Keratinocyte (primary cell): Measurements from ENCODE around the gene HINT1.

Experiments used
- CTCF ChIP-seq, 3 experiments: IDR thresholded peaks in 1 of 3; conservative IDR thresholded peaks in 1 of 3; optimal IDR thresholded peaks in 1 of 3; 2 replicates in 2 of 3; 3 replicates in 1 of 3; pipeline versions ENCODE3 to v1.5.1; 2011; ENCODE audit warnings: low read length in 3 of 3, mild to moderate bottlenecking in 3 of 3, moderate library complexity in 2 of 3, control low read depth in 1 of 3, inconsistent platforms in 1 of 3; ENCODE audit not compliant: insufficient read depth in 2 of 3; ENCODE audit errors: extremely low read depth in 1 of 3
- EZH2 ChIP-seq: IDR thresholded peaks from one replicate; pipeline ENCODE4 v1.6.1; 2012; ENCODE audit warnings: inconsistent platforms, mild to moderate bottlenecking, low read length, moderate library complexity

- TF ChIP-seq CTCF (optimal IDR thresholded peaks at IDR 0.05 in 1 of 3, IDR thresholded peaks at IDR 0.05 in 1 of 3, conservative IDR thresholded peaks at IDR 0.05 in 1 of 3; ENCODE audit: extremely low read depth in 1 of 3, insufficient read depth in 2 of 3, low read length in 3 of 3), result no peak
- TF ChIP-seq EZH2, result no peak
Measured at GRCh38 chr5:131148835-131149234, 16.2 kb downstream of the HINT1 start.
